GM19025 (cell line): ENCODE measurements around the gene P3H2.

Experiments
- ATAC-seq: cut with Tn5 transposase; IDR thresholded peaks from one replicate; pipeline ENCODE4 v1.9.1; 2021; ENCODE audit warnings: mild to moderate bottlenecking, low read depth, moderate library complexity; ENCODE audit not compliant: unreplicated experiment

Gene P3H2

GRCh38 chr3:189909139-189909538 lies 211.6 kb downstream of the P3H2 start:
- ATAC-seq = no peak

GRCh38 chr3:189908646-189909045 lies 212.1 kb downstream of the P3H2 start:
- ATAC-seq = no peak

DNA sequence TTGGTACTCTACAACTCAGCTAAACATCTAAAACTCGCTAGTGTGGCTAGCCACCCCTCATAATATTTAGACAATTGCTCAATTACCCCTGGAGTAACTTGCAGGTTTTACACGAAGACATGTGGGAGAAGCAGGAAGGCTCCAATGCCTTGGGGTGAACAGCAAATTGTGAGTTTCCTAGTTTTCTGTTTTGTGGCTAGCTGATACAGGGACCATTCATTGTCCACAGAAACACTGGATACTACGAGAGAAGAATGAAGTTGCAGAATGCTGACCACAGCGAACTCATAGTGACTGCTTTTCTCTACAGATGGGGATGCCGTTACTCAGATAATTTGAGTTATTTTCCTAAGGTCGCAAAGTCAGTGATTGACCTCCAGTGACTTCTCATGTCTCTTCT lies 212.9 kb downstream of the P3H2 start:
- no peak for ATAC-seq
